ENCODE measurements around the gene DIO3. TPM values are rescaled to one million over a fixed set of nuclear protein-coding genes. Genes with fewer than 3 reads are reported as not detected.

DIO3 gene
- total RNA-seq, 2 experiments from 2014 or later, result not detected

DNA sequence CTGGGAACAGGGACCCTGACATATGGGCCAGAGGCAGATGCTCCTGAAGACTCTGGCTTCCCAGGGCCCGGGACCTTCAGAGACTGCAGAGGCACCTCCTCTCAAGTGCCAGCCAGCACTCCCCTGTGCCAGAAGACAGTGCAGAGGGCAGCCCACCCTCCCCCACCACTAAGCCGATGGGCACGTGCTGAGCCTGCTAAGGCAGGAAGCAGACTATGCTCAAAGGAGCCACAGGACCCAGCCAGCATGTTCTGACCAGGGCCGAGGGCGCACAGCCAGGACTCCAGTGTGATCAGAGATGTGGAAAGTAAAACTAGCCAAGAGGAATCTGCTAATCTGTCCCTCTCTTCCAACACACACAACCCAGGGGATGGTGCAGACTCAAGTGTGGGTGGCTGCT is 29.8 kb downstream of the DIO3 start:
- DNase-seq, result no peak
- Mint-ChIP-seq H3K27ac (no peak overlapping the region), H3K4me1 (peaks cover 7% of the 10 kb centered on the region), H3K9me3 (peaks cover 7% of the 10 kb centered on the region), H3K4me3 (no peak overlapping the region), H3K36me3 (peaks cover 5% of the 10 kb centered on the region), H3K27me3 (no peaks in the 10 kb centered on the region)

- no peak for DNase-seq
- Mint-ChIP-seq H3K27ac (no peak overlapping the region), H3K4me3 (no peak overlapping the region)
These were observed 30.3 kb downstream of the DIO3 start for GRCh38 chr14:101591582-101591981.

GRCh38 chr14:101593411-101594238 is 32.3 kb downstream of the DIO3 start:
- Mint-ChIP-seq H3K36me3 (peaks cover 14% of the 10 kb centered on the region), H3K4me1 (peaks cover 17% of the 10 kb centered on the region), H3K4me3 (no peak overlapping the region), H3K27ac (no peak overlapping the region), H3K9me3 (peaks cover 12% of the 10 kb centered on the region), H3K27me3 (no peaks in the 10 kb centered on the region)
- no peak for DNase-seq

More at GRCh38 chr14:101591582-101591981, 30.3 kb downstream of the DIO3 start:
- Mint-ChIP-seq H3K9me3 (peaks cover 9% of the 10 kb centered on the region), H3K27me3 (no peaks in the 10 kb centered on the region), H3K4me1 (peaks cover 12% of the 10 kb centered on the region), H3K36me3 (peaks cover 9% of the 10 kb centered on the region)

GRCh38 chr14:101594511-101595148 is 33.3 kb downstream of the DIO3 start:
- no peaks in the 10 kb centered on the region for H3K27me3 Mint-ChIP-seq
- no peak for DNase-seq
- no peak overlapping the region for H3K27ac Mint-ChIP-seq
- peaks cover 17% of the 10 kb centered on the region for H3K4me1 Mint-ChIP-seq
- no peak overlapping the region for H3K4me3 Mint-ChIP-seq
- H3K9me3 Mint-ChIP-seq, result peaks cover 12% of the 10 kb centered on the region
- peaks cover 14% of the 10 kb centered on the region for H3K36me3 Mint-ChIP-seq

- Mint-ChIP-seq H3K27me3 (no peaks in the 10 kb centered on the region), H3K36me3 (peaks cover 14% of the 10 kb centered on the region), H3K4me1 (peaks cover 17% of the 10 kb centered on the region), H3K9me3 (peaks cover 12% of the 10 kb centered on the region), H3K27ac (no peak overlapping the region), H3K4me3 (no peak overlapping the region)
- DNase-seq, result no peak
These were observed 34.1 kb downstream of the DIO3 start for GRCh38 chr14:101595349-101595748.

DNA sequence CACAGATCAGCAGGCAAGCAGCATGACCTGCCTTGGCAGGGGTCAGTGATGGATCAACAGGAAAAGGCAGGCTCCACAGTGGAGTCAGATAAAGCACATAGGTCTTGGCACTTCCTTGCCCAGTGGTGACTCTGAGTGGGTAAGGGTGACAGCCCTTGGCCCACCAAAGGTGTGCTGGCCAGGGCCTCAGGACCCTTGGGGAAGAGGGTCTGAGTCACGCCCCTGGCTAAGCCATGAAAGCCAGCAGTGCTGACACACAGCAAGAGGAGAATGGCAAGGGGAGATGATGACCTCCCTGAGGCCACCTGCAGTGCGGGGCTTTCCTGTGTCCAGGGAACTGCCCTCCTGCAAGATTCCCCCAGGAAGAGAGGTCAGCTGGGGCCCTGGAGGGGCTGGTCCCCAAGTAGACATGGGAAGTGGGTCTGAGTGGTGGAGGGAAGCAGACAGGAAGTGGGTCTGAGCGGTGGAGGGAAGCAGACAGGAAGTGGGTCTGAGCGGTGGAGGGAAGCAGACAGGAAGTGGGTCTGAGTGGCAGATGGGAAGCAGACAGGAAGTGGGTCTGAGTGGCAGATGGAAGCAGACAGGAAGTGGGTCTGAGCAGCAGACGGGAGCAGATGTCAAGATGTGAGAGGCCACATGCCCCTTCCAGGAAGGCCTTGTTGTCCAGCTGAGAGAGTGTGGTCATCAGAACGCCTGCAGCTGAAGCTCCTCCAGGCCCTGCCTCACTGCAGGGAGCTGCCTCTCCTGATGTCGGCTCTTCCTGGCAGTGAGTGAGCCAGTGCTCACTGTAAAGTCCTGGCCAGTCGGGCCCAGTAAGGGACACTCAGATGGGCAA is 34.8 kb downstream of the DIO3 start:
- Mint-ChIP-seq H3K27ac (peak overlapping the region; percentile 82), H3K4me3 (peak overlapping the region; percentile 32), H3K36me3 (peaks cover 14% of the 10 kb centered on the region), H3K4me1 (peaks cover 17% of the 10 kb centered on the region), H3K9me3 (peaks cover 12% of the 10 kb centered on the region), H3K27me3 (no peaks in the 10 kb centered on the region)
- peak; percentile 40 for DNase-seq

DNA sequence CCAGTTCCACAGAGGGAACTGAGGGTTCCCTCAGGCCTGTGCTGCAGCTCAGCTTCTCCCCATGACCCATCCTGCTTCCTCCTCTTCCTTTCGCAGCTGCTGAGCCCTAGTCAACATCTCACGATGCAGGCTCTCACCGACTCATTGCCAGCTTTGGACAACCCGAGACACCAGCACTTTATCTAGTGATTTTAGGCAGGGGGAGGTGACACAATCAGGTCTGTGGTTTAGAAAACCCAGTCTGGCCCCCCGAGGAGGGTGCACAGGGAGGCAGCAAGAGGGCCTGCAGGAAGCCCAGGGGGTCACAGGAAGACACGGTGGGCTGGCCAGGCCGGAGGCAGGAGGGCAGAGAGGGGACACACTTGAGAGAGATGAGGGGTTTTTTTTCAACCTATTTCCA is 35.4 kb downstream of the DIO3 start:
- no peak for DNase-seq
- no peaks in the 10 kb centered on the region for H3K27me3 Mint-ChIP-seq
- peaks cover 17% of the 10 kb centered on the region for H3K4me1 Mint-ChIP-seq
- no peak overlapping the region for H3K4me3 Mint-ChIP-seq
- H3K27ac Mint-ChIP-seq, result peak overlapping the region; percentile 82
- peaks cover 14% of the 10 kb centered on the region for H3K36me3 Mint-ChIP-seq
- H3K9me3 Mint-ChIP-seq, result peaks cover 12% of the 10 kb centered on the region

- H3K4me3 Mint-ChIP-seq, result no peak overlapping the region
These were observed 36.9 kb downstream of the DIO3 start for GRCh38 chr14:101598159-101598558.

GRCh38 chr14:101598571-101599233 is 37.4 kb downstream of the DIO3 start:
- peaks cover 12% of the 10 kb centered on the region for H3K9me3 Mint-ChIP-seq
- DNase-seq, result no peak
- H3K4me3 Mint-ChIP-seq, result no peak overlapping the region
- H3K27me3 Mint-ChIP-seq, result no peaks in the 10 kb centered on the region
- peaks cover 17% of the 10 kb centered on the region for H3K4me1 Mint-ChIP-seq
- peaks cover 14% of the 10 kb centered on the region for H3K36me3 Mint-ChIP-seq
- H3K27ac Mint-ChIP-seq, result no peak overlapping the region

More at GRCh38 chr14:101598159-101598558, 36.9 kb downstream of the DIO3 start:
- peaks cover 12% of the 10 kb centered on the region for H3K9me3 Mint-ChIP-seq
- H3K27ac Mint-ChIP-seq, result no peak overlapping the region
- peaks cover 14% of the 10 kb centered on the region for H3K36me3 Mint-ChIP-seq
- no peaks in the 10 kb centered on the region for H3K27me3 Mint-ChIP-seq
- H3K4me1 Mint-ChIP-seq, result peaks cover 17% of the 10 kb centered on the region
- no peak for DNase-seq

DNA sequence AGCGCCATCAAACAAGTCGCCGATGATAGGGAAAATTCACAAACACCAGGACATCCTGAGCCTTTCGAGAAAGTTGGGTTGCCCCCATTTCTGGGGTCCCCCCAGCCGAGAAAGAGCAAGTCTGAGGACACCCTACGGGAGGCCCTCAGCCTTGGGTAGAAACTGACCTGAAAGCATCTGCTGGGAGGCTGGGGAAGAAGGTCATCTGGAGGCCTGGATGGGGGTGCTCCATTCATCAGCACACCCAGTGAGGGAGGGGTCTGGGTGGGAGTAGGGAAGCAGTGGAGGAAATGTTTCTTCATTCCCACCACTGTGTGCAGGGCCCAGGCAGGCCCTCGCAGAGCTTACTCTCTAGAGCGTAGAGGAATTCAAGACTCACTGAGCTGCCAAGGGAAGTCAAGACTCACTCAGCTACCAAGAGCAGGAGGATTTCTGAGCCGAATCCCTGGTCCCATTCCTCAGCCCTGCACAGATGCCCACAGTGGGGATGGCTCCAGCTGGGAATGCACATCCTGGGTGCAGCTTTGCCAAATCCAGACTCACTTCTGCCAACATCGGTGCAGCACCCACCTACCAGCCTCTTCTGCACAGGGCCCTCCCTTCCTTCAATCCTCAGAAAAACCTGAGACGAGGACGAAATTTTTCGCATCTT is 38.1 kb downstream of the DIO3 start:
- no peak for DNase-seq
- H3K27me3 Mint-ChIP-seq, result no peaks in the 10 kb centered on the region
- peaks cover 12% of the 10 kb centered on the region for H3K9me3 Mint-ChIP-seq
- H3K4me3 Mint-ChIP-seq, result no peak overlapping the region
- H3K36me3 Mint-ChIP-seq, result peaks cover 14% of the 10 kb centered on the region
- no peak overlapping the region for H3K27ac Mint-ChIP-seq
- peaks cover 17% of the 10 kb centered on the region for H3K4me1 Mint-ChIP-seq

- no peak for DNase-seq
- no peak overlapping the region for H3K27ac Mint-ChIP-seq
- H3K4me3 Mint-ChIP-seq, result no peak overlapping the region
These were observed 39.1 kb downstream of the DIO3 start for GRCh38 chr14:101600336-101600890.

DNA sequence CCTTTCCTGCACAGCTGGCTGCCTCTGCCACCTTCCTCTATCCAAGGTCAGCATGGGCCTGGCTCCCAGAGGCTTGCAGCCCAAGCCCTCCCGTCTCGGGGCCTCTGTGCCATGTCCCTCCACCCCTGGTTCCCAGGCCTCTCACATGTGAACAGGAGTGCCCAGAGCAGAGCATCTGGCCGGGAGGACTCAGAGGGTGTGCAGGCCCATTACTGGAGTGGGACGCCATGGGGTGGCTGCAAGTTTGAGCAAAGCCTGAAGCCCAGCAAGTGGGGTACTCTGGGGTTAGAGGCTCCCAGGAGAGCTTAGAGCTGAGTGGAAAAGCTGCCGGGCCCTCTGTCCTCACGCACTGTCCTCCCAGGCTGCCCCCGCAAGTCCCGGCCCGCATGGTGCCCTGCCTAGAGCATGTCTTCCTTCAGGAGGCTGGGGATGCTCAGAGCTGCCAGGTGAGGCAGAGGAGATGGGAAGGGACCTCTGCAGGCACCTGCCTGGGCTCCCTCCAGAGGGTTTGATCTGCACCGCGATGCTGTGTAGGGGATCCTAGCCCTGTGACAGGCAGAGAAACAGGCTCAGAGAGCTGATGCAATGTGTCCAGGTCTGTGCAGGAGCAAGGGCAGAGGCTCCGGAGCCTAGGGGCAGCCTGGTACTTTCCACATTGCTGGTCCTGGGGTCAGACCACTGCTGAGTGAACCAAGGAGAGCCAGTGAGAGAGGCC is 39.8 kb downstream of the DIO3 start:
- Mint-ChIP-seq H3K4me1 (peaks cover 11% of the 10 kb centered on the region), H3K27ac (no peak overlapping the region), H3K9me3 (peaks cover 5% of the 10 kb centered on the region), H3K36me3 (peaks cover 9% of the 10 kb centered on the region), H3K4me3 (no peak overlapping the region), H3K27me3 (peaks cover 11% of the 10 kb centered on the region)
- DNase-seq, result no peak

More at GRCh38 chr14:101600336-101600890, 39.1 kb downstream of the DIO3 start:
- peaks cover 5% of the 10 kb centered on the region for H3K27me3 Mint-ChIP-seq
- H3K4me1 Mint-ChIP-seq, result peaks cover 17% of the 10 kb centered on the region
- peaks cover 14% of the 10 kb centered on the region for H3K36me3 Mint-ChIP-seq
- peaks cover 12% of the 10 kb centered on the region for H3K9me3 Mint-ChIP-seq

DNA sequence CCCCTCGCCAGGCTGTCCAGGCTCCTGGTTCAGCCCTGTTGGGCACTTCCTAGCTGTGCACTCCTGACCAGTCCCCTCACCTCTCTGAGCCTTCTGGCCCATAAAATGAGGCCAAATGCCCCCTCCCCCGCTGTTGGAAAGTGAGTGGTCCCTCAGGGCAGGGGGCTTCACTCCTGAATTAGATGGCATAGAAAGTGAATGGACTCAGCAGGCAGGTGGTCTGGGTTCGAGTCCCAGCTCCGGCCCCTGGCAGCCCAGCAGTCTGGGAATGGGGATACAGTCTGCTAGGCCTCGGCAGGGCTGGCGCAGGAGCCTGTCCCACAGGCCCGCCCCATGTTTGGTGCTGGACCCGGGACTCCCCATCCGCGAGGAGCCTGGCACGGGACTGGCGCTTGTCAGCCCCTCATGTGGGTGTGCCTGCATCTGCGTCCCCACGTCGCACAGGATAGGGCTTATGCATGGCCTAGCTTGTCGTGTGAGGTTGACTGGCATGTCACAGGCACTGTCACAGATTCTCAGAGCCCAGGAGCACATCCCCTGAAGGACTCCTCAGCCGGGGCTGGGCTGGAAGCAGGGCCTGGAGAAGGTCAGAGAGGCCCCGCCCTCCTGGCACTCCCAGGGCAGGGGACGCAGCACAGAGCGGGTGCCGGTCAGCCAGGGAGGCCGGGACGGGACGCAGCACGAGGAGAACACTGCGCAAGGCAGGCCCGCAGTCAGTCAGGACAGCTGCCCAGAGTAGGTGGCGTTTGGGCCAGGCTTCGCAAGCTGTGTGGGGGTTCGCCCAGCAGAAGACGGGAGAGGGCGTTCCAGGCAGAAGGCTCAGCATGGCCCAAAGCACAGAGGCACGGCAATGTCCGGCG is 40.5 kb downstream of the DIO3 start:
- Mint-ChIP-seq H3K4me1 (peaks cover 3% of the 10 kb centered on the region), H3K9me3 (peaks cover 3% of the 10 kb centered on the region), H3K36me3 (peaks cover 3% of the 10 kb centered on the region), H3K27ac (no peak overlapping the region), H3K27me3 (peaks cover 11% of the 10 kb centered on the region), H3K4me3 (no peak overlapping the region)
- DNase-seq, result no peak
